Skeletal muscle cell (primary cell): ENCODE measurements around the gene NBAS.
A peak's percentile ranks its signal among the peaks of the same experiment; 100 is the strongest.
"Not testable (repeated sequence)": the region's sequence is repeated elsewhere in the genome, so short reads cannot be mapped to it uniquely, and the experiment has no call there.

Experiments used
- DNase-seq: peaks from one replicate; pipeline ENCODE4 v3.0.0-alpha.2; 2010; ENCODE audit warnings: low read depth
- H3K4me3 ChIP-seq: 2 replicates; pipeline ENCODE4 v1.5.1; 2011; ENCODE audit warnings: low read depth, mild to moderate bottlenecking, control low read depth, low read length, moderate library complexity

Gene NBAS

GRCh38 chr2:15562354-15563031 is 1.4 kb upstream of the NBAS start:
- H3K4me3 ChIP-seq, result no peak overlapping the region
- no peak for DNase-seq

GRCh38 chr2:15561574-15562344 is 625 bp upstream of the NBAS start:
- no peak for DNase-seq
- peak overlapping the region; percentile 96 for H3K4me3 ChIP-seq

GRCh38 chr2:15560140-15560987 is 770 bp downstream of the NBAS start:
- H3K4me3 ChIP-seq, result peak overlapping the region; percentile 96
- DNase-seq, result no peak

- DNase-seq, result no peak
- H3K4me3 ChIP-seq, result peak overlapping the region; percentile 96
Measured at GRCh38 chr2:15559379-15560139, 1.6 kb downstream of the NBAS start.

- no peak overlapping the region for H3K4me3 ChIP-seq
- DNase-seq, result no peak
Measured at GRCh38 chr2:15557887-15558311, 3.2 kb downstream of the NBAS start.

GRCh38 chr2:15556311-15556930 is 4.7 kb downstream of the NBAS start:
- no peak for DNase-seq
- H3K4me3 ChIP-seq, result no peak overlapping the region

GRCh38 chr2:15555760-15556193 is 5.4 kb downstream of the NBAS start:
- no peak overlapping the region for H3K4me3 ChIP-seq
- no peak for DNase-seq

GRCh38 chr2:15554525-15555218 is 6.5 kb downstream of the NBAS start:
- no peak for DNase-seq
- no peak overlapping the region for H3K4me3 ChIP-seq

- no peak for DNase-seq
- H3K4me3 ChIP-seq, result no peak overlapping the region
Measured at GRCh38 chr2:15553951-15554350, 7.2 kb downstream of the NBAS start.

GRCh38 chr2:15553519-15553918 is 7.6 kb downstream of the NBAS start:
- H3K4me3 ChIP-seq, result no peak overlapping the region
- DNase-seq, result no peak

GRCh38 chr2:15548974-15549373 is 12.2 kb downstream of the NBAS start:
- H3K4me3 ChIP-seq, result no peak overlapping the region
- DNase-seq, result no peak

- no peak overlapping the region for H3K4me3 ChIP-seq
- DNase-seq, result no peak
Measured at GRCh38 chr2:15547115-15547876, 13.8 kb downstream of the NBAS start.

- no peak for DNase-seq
- no peak overlapping the region for H3K4me3 ChIP-seq
Measured at GRCh38 chr2:15546297-15547098, 14.6 kb downstream of the NBAS start.

GRCh38 chr2:15544227-15544626 is 16.9 kb downstream of the NBAS start:
- H3K4me3 ChIP-seq, result no peak overlapping the region
- no peak for DNase-seq

GRCh38 chr2:15543541-15543940 is 17.6 kb downstream of the NBAS start:
- H3K4me3 ChIP-seq, result no peak overlapping the region

GRCh38 chr2:15543053-15543452 is 18.1 kb downstream of the NBAS start:
- no peak overlapping the region for H3K4me3 ChIP-seq
- no peak for DNase-seq

More at GRCh38 chr2:15543541-15543940, 17.6 kb downstream of the NBAS start:
- no peak for DNase-seq

GRCh38 chr2:15542269-15542668 is 18.9 kb downstream of the NBAS start:
- H3K4me3 ChIP-seq, DNase-seq: not testable (repeated sequence)
